OCI-M2 (cell line): ENCODE measurements around the gene CACNA2D1.

ENCODE experiments used
- DNase-seq: peaks from one replicate; lab custom pipeline; 2025; ENCODE audit not compliant: unreplicated experiment; lab: John Stamatoyannopoulos, UW

CACNA2D1 gene

GRCh38 chr7:81902536-81902935, 541.0 kb downstream of the CACNA2D1 start:
- DNase-seq = no peak
